Measurements from ENCODE around the gene CTNND2.

Gene CTNND2

GRCh38 chr5:11000515-11001353, 903.5 kb downstream of the CTNND2 start:
- no peak for DNase-seq

GRCh38 chr5:10999714-11000113, 904.5 kb downstream of the CTNND2 start:
- DNase-seq = no peak

GRCh38 chr5:10995891-10996290, 908.4 kb downstream of the CTNND2 start:
- no peak for DNase-seq

- no peak for DNase-seq
These were observed 909.9 kb downstream of the CTNND2 start for GRCh38 chr5:10994091-10994986.

GRCh38 chr5:10990634-10991033, 913.6 kb downstream of the CTNND2 start:
- DNase-seq = no peak

- DNase-seq = no peak
These were observed 914.5 kb downstream of the CTNND2 start for GRCh38 chr5:10989577-10990263.

- DNase-seq = no peak
These were observed 915.6 kb downstream of the CTNND2 start for GRCh38 chr5:10988622-10989021.

- no peak for DNase-seq
These were observed 916.2 kb downstream of the CTNND2 start for GRCh38 chr5:10987925-10988504.

GRCh38 chr5:10987276-10987924, 916.8 kb downstream of the CTNND2 start:
- DNase-seq = no peak

- no peak for DNase-seq
These were observed 918.5 kb downstream of the CTNND2 start for GRCh38 chr5:10985721-10986110.

- DNase-seq = no peak
These were observed 919.0 kb downstream of the CTNND2 start for GRCh38 chr5:10985091-10985720.

GRCh38 chr5:10984021-10984715, 920.1 kb downstream of the CTNND2 start:
- no peak for DNase-seq

GRCh38 chr5:10982626-10983025, 921.6 kb downstream of the CTNND2 start:
- no peak for DNase-seq

GRCh38 chr5:10981932-10982331, 922.3 kb downstream of the CTNND2 start:
- no peak for DNase-seq

- DNase-seq = no peak
These were observed 927.2 kb downstream of the CTNND2 start for GRCh38 chr5:10977011-10977410.

GRCh38 chr5:10975945-10976344, 928.3 kb downstream of the CTNND2 start:
- no peak for DNase-seq

- no peak for DNase-seq
These were observed 929.4 kb downstream of the CTNND2 start for GRCh38 chr5:10974850-10975249.

GRCh38 chr5:10973316-10973715, 930.9 kb downstream of the CTNND2 start:
- no peak for DNase-seq

- no peak for DNase-seq
These were observed 934.5 kb downstream of the CTNND2 start for GRCh38 chr5:10969684-10970180.

GRCh38 chr5:10964806-10965205, 939.4 kb downstream of the CTNND2 start:
- DNase-seq = no peak

- DNase-seq = no peak
These were observed 945.5 kb downstream of the CTNND2 start for GRCh38 chr5:10958728-10959127.

All from NCI-H2171 (cell line).